GM20000 (cell line): ENCODE measurements around the gene EZH1.

Experiments
- DNase-seq: peaks from one replicate; pipeline ENCODE4 v3.0.0; 2012; ENCODE audit warnings: low spot score
- TF ChIP-seq, protein P1 (sequence below): IDR thresholded peaks from 2 replicates; pipeline ENCODE4 v1.5.1; 2012; ENCODE audit warnings: mild to moderate bottlenecking, control low read depth; ENCODE audit errors: extremely low read depth, missing control alignments

Gene EZH1

DNA sequence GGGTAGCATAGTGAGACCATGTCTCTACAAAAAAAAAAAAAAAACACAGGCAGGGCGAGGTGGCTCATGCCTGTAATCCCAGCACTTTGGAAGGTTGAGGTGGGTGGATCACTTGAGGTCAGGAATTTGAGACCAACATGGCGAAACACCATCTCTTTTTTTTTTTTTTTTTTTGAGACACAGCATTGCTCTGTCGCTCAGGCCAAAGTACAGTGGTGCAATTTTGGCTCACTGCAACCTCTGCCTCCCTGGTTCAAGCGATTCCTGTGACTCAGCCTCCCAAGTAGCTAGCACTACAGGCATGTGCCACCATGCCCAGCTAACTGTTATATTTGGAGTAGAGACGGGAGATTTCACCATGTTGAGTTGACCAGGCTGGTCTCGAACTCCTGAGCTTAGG, 21.3 kb upstream of the EZH1 start:
- TF ChIP-seq, protein P1, sequence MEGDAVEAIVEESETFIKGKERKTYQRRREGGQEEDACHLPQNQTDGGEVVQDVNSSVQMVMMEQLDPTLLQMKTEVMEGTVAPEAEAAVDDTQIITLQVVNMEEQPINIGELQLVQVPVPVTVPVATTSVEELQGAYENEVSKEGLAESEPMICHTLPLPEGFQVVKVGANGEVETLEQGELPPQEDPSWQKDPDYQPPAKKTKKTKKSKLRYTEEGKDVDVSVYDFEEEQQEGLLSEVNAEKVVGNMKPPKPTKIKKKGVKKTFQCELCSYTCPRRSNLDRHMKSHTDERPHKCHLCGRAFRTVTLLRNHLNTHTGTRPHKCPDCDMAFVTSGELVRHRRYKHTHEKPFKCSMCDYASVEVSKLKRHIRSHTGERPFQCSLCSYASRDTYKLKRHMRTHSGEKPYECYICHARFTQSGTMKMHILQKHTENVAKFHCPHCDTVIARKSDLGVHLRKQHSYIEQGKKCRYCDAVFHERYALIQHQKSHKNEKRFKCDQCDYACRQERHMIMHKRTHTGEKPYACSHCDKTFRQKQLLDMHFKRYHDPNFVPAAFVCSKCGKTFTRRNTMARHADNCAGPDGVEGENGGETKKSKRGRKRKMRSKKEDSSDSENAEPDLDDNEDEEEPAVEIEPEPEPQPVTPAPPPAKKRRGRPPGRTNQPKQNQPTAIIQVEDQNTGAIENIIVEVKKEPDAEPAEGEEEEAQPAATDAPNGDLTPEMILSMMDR, result no peak
- DNase-seq, result no peak

- no peak for DNase-seq
- TF ChIP-seq, protein P1, result no peak
Observed at GRCh38 chr17:42761638-42762037, 16.8 kb upstream of the EZH1 start.

- peak; percentile 63 for DNase-seq
- TF ChIP-seq, protein P1, result no peak
Observed at GRCh38 chr17:42760652-42761581, 16.1 kb upstream of the EZH1 start, which contains the start of gene RAMP2. Gene RAMP2, plus strand, starts transcription at chr17:42761227. Its CDS starts 35 bp downstream, at chr17:42761262.

DNA sequence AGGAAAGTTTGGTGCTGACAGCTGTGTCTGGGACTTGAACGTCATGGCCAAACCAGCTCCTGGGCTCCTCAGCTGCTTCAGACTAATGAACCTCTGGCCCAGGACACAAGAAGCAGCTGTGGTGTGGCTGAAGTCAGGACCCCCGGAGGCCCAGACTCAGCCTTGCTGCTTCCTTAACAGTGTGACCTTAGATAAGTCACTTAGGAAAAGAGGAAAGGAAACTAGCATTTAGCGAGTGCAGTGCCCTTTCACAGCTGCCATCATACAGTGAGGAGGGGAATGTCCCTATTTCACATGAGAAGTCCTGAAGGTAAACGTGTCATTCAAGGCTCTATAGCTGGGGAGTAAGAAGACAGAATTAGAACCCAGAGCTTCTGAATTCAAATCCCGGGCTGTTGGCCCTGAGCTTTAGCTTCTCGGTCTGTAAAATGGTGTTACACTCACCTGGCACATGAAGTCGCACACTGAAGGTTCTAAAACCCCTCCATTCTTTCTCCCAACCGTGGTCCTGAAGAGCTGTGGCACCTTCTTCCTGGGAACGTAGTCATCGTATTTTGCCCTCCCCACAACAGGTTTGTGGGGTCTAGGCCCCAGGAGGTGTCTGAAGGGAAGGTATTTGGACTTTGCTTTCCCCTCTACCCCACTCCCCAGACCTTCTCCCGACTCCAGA, 15.3 kb upstream of the EZH1 start:
- peak; percentile 68 for DNase-seq
- TF ChIP-seq, protein P1, result no peak

DNA sequence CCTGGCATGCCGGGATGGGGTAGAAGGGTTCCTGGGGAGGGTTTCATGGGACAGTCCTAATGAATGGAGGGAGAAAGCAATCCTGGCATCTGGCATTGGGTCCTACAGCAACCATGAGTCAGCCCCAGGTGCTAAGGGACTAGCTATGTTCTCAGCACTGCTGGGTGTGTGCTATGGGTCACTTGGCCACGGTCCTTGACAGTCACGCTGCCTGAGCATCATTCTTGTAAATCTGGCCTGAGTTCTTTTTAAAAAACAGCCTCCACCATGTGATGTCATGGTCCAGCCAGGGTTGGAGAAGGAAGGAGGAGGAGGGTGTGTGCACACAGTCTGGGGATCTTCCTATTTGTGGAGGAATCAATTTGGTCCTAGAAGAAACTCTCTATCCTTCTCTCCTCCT, 9.9 kb upstream of the EZH1 start:
- DNase-seq, result no peak
- TF ChIP-seq, protein P1, result no peak

DNA sequence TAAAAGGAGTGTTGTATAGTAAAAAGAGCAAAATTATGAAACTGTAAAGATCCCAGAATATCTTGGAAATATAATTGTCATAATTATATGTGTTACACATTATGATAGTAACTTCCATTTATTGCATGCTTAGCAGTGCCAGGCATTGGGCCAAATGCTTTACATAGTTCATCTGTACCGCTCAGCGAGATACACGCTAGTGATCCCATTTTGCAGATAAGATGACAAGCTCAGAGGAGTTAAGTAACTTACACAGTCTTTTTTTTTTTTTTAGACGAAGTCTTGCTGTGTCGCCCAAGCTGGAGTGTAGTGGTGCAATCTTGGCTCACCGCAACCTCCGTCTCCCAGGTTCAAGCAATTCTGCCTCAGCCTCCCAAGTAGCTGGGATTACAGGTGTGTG, 6.8 kb upstream of the EZH1 start:
- TF ChIP-seq, protein P1, result no peak
- DNase-seq, result no peak

GRCh38 chr17:42750739-42751344, 6.0 kb upstream of the EZH1 start:
- TF ChIP-seq, protein P1, result no peak
- DNase-seq, result no peak
